Hepatocyte (in vitro differentiated cells): Measurements from ENCODE around the gene C10orf143.

Experiments used
- CTCF ChIP-seq: fragments of 200-600 bp; sonication (generic); IDR thresholded peaks from 2 replicates; pipeline ENCODE4 v1.5.1; 2016; ENCODE audit warnings: antibody characterized with exemption, mild to moderate bottlenecking; ENCODE audit not compliant: poor library complexity
- EZH2 ChIP-seq: fragments of 200-600 bp; sonication (generic); IDR thresholded peaks from 2 replicates; pipeline ENCODE4 v1.6.1; 2016; ENCODE audit warnings: antibody characterized with exemption, mild to moderate bottlenecking, borderline replicate concordance
- EZH2phosphoT487 ChIP-seq: fragments of 200-600 bp; sonication (generic); IDR thresholded peaks from one replicate; pipeline ENCODE4 v1.6.1; 2018; ENCODE audit warnings: antibody characterized with exemption, mild to moderate bottlenecking, low read depth, moderate library complexity; ENCODE audit not compliant: unreplicated experiment, severe bottlenecking

DNA sequence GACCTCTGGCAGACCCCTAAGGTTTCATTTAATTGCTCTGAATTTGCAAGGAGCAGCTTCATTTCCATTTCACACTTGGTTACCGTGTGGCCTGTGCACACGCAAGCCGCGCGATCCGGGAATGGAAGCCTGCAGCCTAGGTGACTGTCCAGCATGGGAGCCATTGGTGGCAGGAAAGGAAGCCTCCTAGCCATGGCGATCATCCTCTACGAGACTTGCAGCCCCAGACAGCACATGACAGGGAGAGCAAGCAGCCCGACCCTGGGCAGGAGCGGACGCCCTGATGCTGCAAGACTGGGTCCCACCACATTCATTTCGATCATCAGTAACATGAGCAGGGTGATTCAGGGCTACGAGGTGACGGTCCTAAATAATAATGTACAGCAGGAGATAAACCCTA lies 33.9 kb downstream of the C10orf143 start:
- no peak for TF ChIP-seq CTCF
- no peak for TF ChIP-seq EZH2phosphoT487
- TF ChIP-seq EZH2 = no peak
